ENCODE measurements around the gene PLXNA2. TPM values are rescaled to one million over a fixed set of nuclear protein-coding genes. Genes with fewer than 3 reads are reported as not detected.

Gene PLXNA2
- total RNA-seq, 1 donor from 2014 or later: 0.82 TPM

DNA sequence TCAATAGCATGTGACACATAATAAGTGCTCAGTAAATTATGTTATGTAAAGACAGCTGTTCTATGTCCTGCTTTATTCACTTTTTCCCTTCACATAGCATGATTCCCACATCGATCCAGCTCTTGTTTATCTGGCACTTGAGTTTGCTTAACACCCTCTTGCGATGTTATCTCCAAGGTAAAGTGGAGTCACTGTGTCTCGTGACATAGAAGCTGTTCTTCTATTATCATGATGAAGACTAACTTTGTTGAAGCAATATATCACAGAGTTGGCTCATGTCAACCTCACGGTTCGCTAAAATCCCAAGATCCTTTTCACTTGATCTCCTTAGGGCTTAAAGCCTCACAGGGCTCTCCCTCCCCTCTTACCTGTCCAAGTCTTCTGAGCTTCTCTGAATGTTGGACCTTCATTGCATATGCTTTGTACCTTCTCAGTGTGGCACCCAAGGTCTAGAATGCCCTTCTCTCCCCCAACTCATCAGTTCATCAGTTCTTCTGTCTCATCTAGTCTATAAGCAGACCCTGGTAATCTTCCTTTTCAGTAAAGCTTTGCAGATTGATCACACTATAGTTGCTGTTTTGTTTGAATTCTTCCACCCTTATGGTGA is 38.0 kb downstream of the PLXNA2 start:
- Mint-ChIP-seq H3K4me3 (no peak overlapping the region), H3K9me3 (no peaks in the 10 kb centered on the region), H3K27ac (no peak overlapping the region), H3K4me1 (no peaks in the 10 kb centered on the region), H3K27me3 (no peaks in the 10 kb centered on the region), H3K36me3 (ENCODE audit: low read depth) (no peaks in the 10 kb centered on the region)
- DNase-seq (no peak), ATAC-seq (ENCODE audit: low read depth) (no peak)
- no peak for TF ChIP-seq CTCF (IDR thresholded peaks at IDR 0.05)
- ChIA-PET POLR2A (no interaction called here), CTCF (no interaction called here)
- intact Hi-C loops (cut with micrococcal nuclease): no loop called here

GRCh38 chr1:208205216-208206013 is 38.8 kb downstream of the PLXNA2 start:
- Mint-ChIP-seq H3K27ac (no peak overlapping the region), H3K4me1 (no peaks in the 10 kb centered on the region), H3K9me3 (no peaks in the 10 kb centered on the region), H3K27me3 (no peaks in the 10 kb centered on the region), H3K36me3 (ENCODE audit: low read depth) (no peaks in the 10 kb centered on the region), H3K4me3 (no peak overlapping the region)
- intact Hi-C loops (cut with micrococcal nuclease): no loop called here
- POLR2A ChIA-PET: no interaction called here
- ATAC-seq (ENCODE audit: low read depth) (no peak), DNase-seq (no peak)
- CTCF ChIA-PET: no interaction called here
- no peak for TF ChIP-seq CTCF (IDR thresholded peaks at IDR 0.05)

GRCh38 chr1:208204779-208205178 is 39.4 kb downstream of the PLXNA2 start:
- no peaks in the 10 kb centered on the region for H3K9me3 Mint-ChIP-seq
- H3K4me1 Mint-ChIP-seq: no peaks in the 10 kb centered on the region
- CTCF ChIA-PET: no interaction called here
- H3K4me3 Mint-ChIP-seq: no peak overlapping the region
- POLR2A ChIA-PET: no interaction called here
- H3K27ac Mint-ChIP-seq: no peak overlapping the region
- ATAC-seq (ENCODE audit: low read depth) (no peak), DNase-seq (no peak)
- H3K27me3 Mint-ChIP-seq: no peaks in the 10 kb centered on the region
- H3K36me3 Mint-ChIP-seq (ENCODE audit: low read depth): no peaks in the 10 kb centered on the region
- no peak for TF ChIP-seq CTCF (IDR thresholded peaks at IDR 0.05)
- intact Hi-C loops (cut with micrococcal nuclease): no loop called here

- ATAC-seq (ENCODE audit: low read depth) (no peak), DNase-seq (no peak)
- no peak overlapping the region for H3K4me3 Mint-ChIP-seq
- no peaks in the 10 kb centered on the region for H3K4me1 Mint-ChIP-seq
- intact Hi-C loops (cut with micrococcal nuclease): no loop called here
- H3K36me3 Mint-ChIP-seq (ENCODE audit: low read depth): no peaks in the 10 kb centered on the region
- no peaks in the 10 kb centered on the region for H3K27me3 Mint-ChIP-seq
- H3K9me3 Mint-ChIP-seq: no peaks in the 10 kb centered on the region
- ChIA-PET CTCF (no interaction called here), POLR2A (no interaction called here)
- no peak overlapping the region for H3K27ac Mint-ChIP-seq
- TF ChIP-seq CTCF (IDR thresholded peaks at IDR 0.05): no peak
Measured at GRCh38 chr1:208203848-208204609, 40.2 kb downstream of the PLXNA2 start.

- no peak for TF ChIP-seq CTCF (IDR thresholded peaks at IDR 0.05)
- ChIA-PET POLR2A (no interaction called here), CTCF (no interaction called here)
- Mint-ChIP-seq H3K36me3 (ENCODE audit: low read depth) (no peaks in the 10 kb centered on the region), H3K4me3 (no peak overlapping the region), H3K4me1 (no peaks in the 10 kb centered on the region), H3K27ac (no peak overlapping the region), H3K27me3 (no peaks in the 10 kb centered on the region), H3K9me3 (no peaks in the 10 kb centered on the region)
- intact Hi-C loops (cut with micrococcal nuclease): no loop called here
- ATAC-seq (ENCODE audit: low read depth) (no peak), DNase-seq (no peak)
Measured at GRCh38 chr1:208203127-208203847, 40.9 kb downstream of the PLXNA2 start.

Data from activated B cell treated with CpG ODN at 0.5 μM for 24 hours (primary cell).